Activated B cell treated with CpG ODN at 0.5 μM for 24 hours (primary cell): ENCODE results near the gene CYBC1. TPM values are rescaled to one million over a fixed set of nuclear protein-coding genes. Genes with fewer than 3 reads are reported as not detected.

Source experiments
- ATAC-seq: fragments of 200-7000 bp; cut with Tn5 transposase; one replicate; pipeline ENCODE4 v1.10.0; 2021; ENCODE audit warnings: low read depth, mild to moderate bottlenecking, moderate library complexity
- CTCF ChIA-PET: fragments of 350-600 bp; sonication (Branson Sonifier 250); formaldehyde crosslinking; loops from one replicate; lab custom pipeline; 2021; ENCODE audit warnings: antibody characterized with exemption; lab: Charles Lee
- POLR2A ChIA-PET: fragments of 350-600 bp; sonication (Branson Sonifier 250); formaldehyde crosslinking; loops from one replicate; lab custom pipeline; 2021; ENCODE audit warnings: antibody characterized with exemption; lab: Charles Lee
- DNase-seq: peaks from one replicate; pipeline ENCODE4 v3.0.0; 2022
- H3K27ac Mint-ChIP-seq: one replicate; pipeline ENCODE4 v1.8.0; 2020; ENCODE audit warnings: mixed read lengths
- H3K27me3 Mint-ChIP-seq: one replicate; pipeline ENCODE4 v1.8.0; 2021; ENCODE audit warnings: mixed read lengths
- H3K36me3 Mint-ChIP-seq: one replicate; pipeline ENCODE4 v1.8.0; 2021; ENCODE audit warnings: low read depth, mixed read lengths
- H3K4me1 Mint-ChIP-seq: one replicate; pipeline ENCODE4 v1.8.0; 2021; ENCODE audit warnings: mixed read lengths
- H3K4me3 Mint-ChIP-seq: one replicate; pipeline ENCODE4 v1.8.0; 2020; ENCODE audit warnings: mild to moderate bottlenecking, mixed read lengths
- H3K9me3 Mint-ChIP-seq: one replicate; pipeline ENCODE4 v1.8.0; 2020; ENCODE audit warnings: mixed read lengths
- CTCF ChIP-seq: fragments of 200-600 bp; IDR thresholded peaks from one replicate; pipeline ENCODE4 v1.8.0; 2022; ENCODE audit warnings: antibody characterized with exemption, mild to moderate bottlenecking
- intact Hi-C: fragments of 100-400 bp; cut with micrococcal nuclease; formaldehyde crosslinking; loops from one replicate; pipeline ENCODE4 v1.15.1; 2024
- total RNA-seq: library from RNA; stranded (reverse); gene quantifications from 2 replicates; pipeline ENCODE4 v1.2.3, GENCODE V29; 2022

CYBC1 gene
- total RNA-seq, 1 donor from 2014 or later: 501 TPM

- no peaks in the 10 kb centered on the region for H3K27me3 Mint-ChIP-seq
- intact Hi-C loops: no loop called here
- no peaks in the 10 kb centered on the region for H3K9me3 Mint-ChIP-seq
- no peak for ATAC-seq
- no peak overlapping the region for H3K4me3 Mint-ChIP-seq
- no peak for TF ChIP-seq CTCF
- no peak overlapping the region for H3K27ac Mint-ChIP-seq
- CTCF ChIA-PET: no interaction called here
- H3K4me1 Mint-ChIP-seq: peaks cover 16% of the 10 kb centered on the region
- POLR2A ChIA-PET: no interaction called here
- no peak for DNase-seq
- peaks cover 48% of the 10 kb centered on the region for H3K36me3 Mint-ChIP-seq
Measured at GRCh38 chr17:82406131-82406671, 44.4 kb downstream of the CYBC1 start.

GRCh38 chr17:82405051-82405450 is 45.5 kb downstream of the CYBC1 start:
- intact Hi-C loops: no loop called here
- no peaks in the 10 kb centered on the region for H3K27me3 Mint-ChIP-seq
- ChIA-PET POLR2A (interaction anchor here (0.6 kb wide), 1 partner anchor 92 kb away, joined by 4 read pairs; no protein-coding TSS in a partner anchor), CTCF (interaction anchor here (0.6 kb wide), 1 partner anchor 31 kb away, joined by 3 read pairs; no protein-coding TSS in a partner anchor)
- no peak overlapping the region for H3K27ac Mint-ChIP-seq
- no peak overlapping the region for H3K4me3 Mint-ChIP-seq
- peaks cover 21% of the 10 kb centered on the region for H3K4me1 Mint-ChIP-seq
- DNase-seq (no peak), ATAC-seq (no peak)
- no peak for TF ChIP-seq CTCF
- no peaks in the 10 kb centered on the region for H3K9me3 Mint-ChIP-seq
- H3K36me3 Mint-ChIP-seq: peaks cover 51% of the 10 kb centered on the region

- ChIA-PET CTCF (no interaction called here), POLR2A (no interaction called here)
- peaks cover 21% of the 10 kb centered on the region for H3K4me1 Mint-ChIP-seq
- DNase-seq (no peak), ATAC-seq (no peak)
- H3K36me3 Mint-ChIP-seq: peaks cover 43% of the 10 kb centered on the region
- TF ChIP-seq CTCF: no peak
- no peak overlapping the region for H3K27ac Mint-ChIP-seq
- H3K9me3 Mint-ChIP-seq: no peaks in the 10 kb centered on the region
- H3K4me3 Mint-ChIP-seq: no peak overlapping the region
- H3K27me3 Mint-ChIP-seq: no peaks in the 10 kb centered on the region
- intact Hi-C loops: no loop called here
Measured at GRCh38 chr17:82403662-82404660, 46.6 kb downstream of the CYBC1 start.

- Mint-ChIP-seq H3K27ac (peak overlapping the region; percentile 15), H3K4me3 (no peak overlapping the region), H3K9me3 (no peaks in the 10 kb centered on the region), H3K36me3 (peaks cover 37% of the 10 kb centered on the region), H3K4me1 (peaks cover 14% of the 10 kb centered on the region), H3K27me3 (no peaks in the 10 kb centered on the region)
- intact Hi-C loops: no loop called here
- ATAC-seq: peak; percentile 40
- CTCF ChIA-PET: no interaction called here
- TF ChIP-seq CTCF: no peak
- POLR2A ChIA-PET: no interaction called here
- no peak for DNase-seq
Measured at GRCh38 chr17:82402865-82403264, 47.7 kb downstream of the CYBC1 start.

- no peaks in the 10 kb centered on the region for H3K9me3 Mint-ChIP-seq
- ChIA-PET CTCF (no interaction called here), POLR2A (interaction anchor here (0.6 to 1.0 kb wide), 3 partner anchors 19 to 220 kb away, joined by 3 to 5 read pairs (median 3); partner anchors contain the start of gene NARF)
- intact Hi-C loops: no loop called here
- H3K4me3 Mint-ChIP-seq: peak overlapping the region; percentile 78
- DNase-seq: peak; percentile 42
- peaks cover 33% of the 10 kb centered on the region for H3K36me3 Mint-ChIP-seq
- peak; percentile 84 for ATAC-seq
- peaks cover 7% of the 10 kb centered on the region for H3K4me1 Mint-ChIP-seq
- H3K27me3 Mint-ChIP-seq: no peaks in the 10 kb centered on the region
- H3K27ac Mint-ChIP-seq: peak overlapping the region; percentile 67
- TF ChIP-seq CTCF: no peak
Measured at GRCh38 chr17:82400830-82401229, 49.7 kb downstream of the CYBC1 start.
